ENCODE measurements around the gene GP5. TPM values are rescaled to one million over a fixed set of nuclear protein-coding genes. Genes with fewer than 3 reads are reported as not detected.

GP5 gene
- total RNA-seq, 1 donor from 2014 or later: not detected

DNA sequence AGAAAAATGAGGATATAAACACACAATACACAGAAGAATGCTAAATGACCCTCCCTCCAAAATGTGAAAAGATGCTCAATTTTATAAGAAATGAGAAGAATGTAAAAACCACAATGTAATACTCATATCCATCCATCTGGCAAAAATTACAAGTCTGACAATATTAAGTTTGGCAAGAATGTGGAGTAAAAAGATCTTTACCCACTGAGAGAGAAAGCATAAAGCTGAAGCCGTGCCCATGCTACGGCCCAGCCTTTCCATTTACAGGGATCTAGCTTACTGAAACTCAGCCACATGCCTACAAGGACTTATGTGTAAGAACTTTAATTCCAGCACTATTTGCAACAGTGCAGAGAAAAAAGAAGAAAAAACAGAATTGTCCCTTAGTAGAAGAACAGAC, 44.8 kb upstream of the GP5 start:
- Mint-ChIP-seq H3K27me3 (ENCODE audit: low read depth) (no peaks in the 10 kb centered on the region), H3K9me3 (ENCODE audit: low read depth) (no peaks in the 10 kb centered on the region), H3K27ac (ENCODE audit: unreplicated experiment) (peak overlapping the region; percentile 38), H3K36me3 (ENCODE audit: low read depth) (peaks cover 34% of the 10 kb centered on the region), H3K4me1 (ENCODE audit: low read depth) (peaks cover 7% of the 10 kb centered on the region), H3K4me3 (ENCODE audit: unreplicated experiment) (no peak overlapping the region)
- DNase-seq (ENCODE audit: low spot score): no peak
- no peak for TF ChIP-seq CTCF (IDR thresholded peaks at IDR 0.05)

GRCh38 chr3:194440756-194441155, 41.7 kb upstream of the GP5 start:
- H3K27me3 Mint-ChIP-seq (ENCODE audit: low read depth): no peaks in the 10 kb centered on the region
- no peak overlapping the region for H3K4me3 Mint-ChIP-seq (ENCODE audit: unreplicated experiment)
- H3K36me3 Mint-ChIP-seq (ENCODE audit: low read depth): peaks cover 38% of the 10 kb centered on the region
- no peak for TF ChIP-seq CTCF (IDR thresholded peaks at IDR 0.05)
- no peak for DNase-seq (ENCODE audit: low spot score)
- H3K4me1 Mint-ChIP-seq (ENCODE audit: low read depth): peaks cover 7% of the 10 kb centered on the region
- no peaks in the 10 kb centered on the region for H3K9me3 Mint-ChIP-seq (ENCODE audit: low read depth)
- H3K27ac Mint-ChIP-seq (ENCODE audit: unreplicated experiment): no peak overlapping the region

- Mint-ChIP-seq H3K9me3 (ENCODE audit: low read depth) (no peaks in the 10 kb centered on the region), H3K27ac (ENCODE audit: unreplicated experiment) (no peak overlapping the region), H3K4me3 (ENCODE audit: unreplicated experiment) (no peak overlapping the region), H3K36me3 (ENCODE audit: low read depth) (peaks cover 41% of the 10 kb centered on the region), H3K4me1 (ENCODE audit: low read depth) (peaks cover 7% of the 10 kb centered on the region), H3K27me3 (ENCODE audit: low read depth) (no peaks in the 10 kb centered on the region)
- no peak for TF ChIP-seq CTCF (IDR thresholded peaks at IDR 0.05)
- DNase-seq (ENCODE audit: low spot score): no peak
Measured at GRCh38 chr3:194439881-194440550, 41.0 kb upstream of the GP5 start.

- no peaks in the 10 kb centered on the region for H3K27me3 Mint-ChIP-seq (ENCODE audit: low read depth)
- peaks cover 34% of the 10 kb centered on the region for H3K36me3 Mint-ChIP-seq (ENCODE audit: low read depth)
- no peak overlapping the region for H3K4me3 Mint-ChIP-seq (ENCODE audit: unreplicated experiment)
- DNase-seq (ENCODE audit: low spot score): no peak
- peaks cover 2% of the 10 kb centered on the region for H3K4me1 Mint-ChIP-seq (ENCODE audit: low read depth)
- no peak overlapping the region for H3K27ac Mint-ChIP-seq (ENCODE audit: unreplicated experiment)
- no peak for TF ChIP-seq CTCF (IDR thresholded peaks at IDR 0.05)
- H3K9me3 Mint-ChIP-seq (ENCODE audit: low read depth): no peaks in the 10 kb centered on the region
Measured at GRCh38 chr3:194434503-194434902, 35.4 kb upstream of the GP5 start.

- Mint-ChIP-seq H3K4me1 (ENCODE audit: low read depth) (peaks cover 2% of the 10 kb centered on the region), H3K27ac (ENCODE audit: unreplicated experiment) (no peak overlapping the region), H3K9me3 (ENCODE audit: low read depth) (no peaks in the 10 kb centered on the region), H3K36me3 (ENCODE audit: low read depth) (peaks cover 32% of the 10 kb centered on the region), H3K27me3 (ENCODE audit: low read depth) (no peaks in the 10 kb centered on the region), H3K4me3 (ENCODE audit: unreplicated experiment) (no peak overlapping the region)
- no peak for TF ChIP-seq CTCF (IDR thresholded peaks at IDR 0.05)
- DNase-seq (ENCODE audit: low spot score): no peak
Measured at GRCh38 chr3:194431554-194431953, 32.5 kb upstream of the GP5 start.
